Middle frontal gyrus (tissue), 1 donor: ENCODE measurements around the gene DUSP10.

Source experiments
- DNase-seq: peaks from one replicate; pipeline ENCODE4 v3.0.0-alpha.2; 2015; ENCODE audit warnings: low spot score; ENCODE audit errors: extremely low spot score

Gene DUSP10

GRCh38 chr1:221696027-221696426 is 45.9 kb downstream of the DUSP10 start:
- no peak for DNase-seq

- DNase-seq: no peak
These were observed 46.6 kb downstream of the DUSP10 start for GRCh38 chr1:221695301-221695700.

GRCh38 chr1:221694109-221694508 is 47.8 kb downstream of the DUSP10 start:
- no peak for DNase-seq

GRCh38 chr1:221693087-221693486 is 48.8 kb downstream of the DUSP10 start:
- DNase-seq: no peak

GRCh38 chr1:221692643-221693042 is 49.2 kb downstream of the DUSP10 start:
- DNase-seq: no peak

- DNase-seq: no peak
These were observed 50.6 kb downstream of the DUSP10 start for GRCh38 chr1:221691261-221691660.

GRCh38 chr1:221690858-221691257 is 51.0 kb downstream of the DUSP10 start:
- DNase-seq: no peak

GRCh38 chr1:221689138-221689537 is 52.8 kb downstream of the DUSP10 start:
- no peak for DNase-seq

GRCh38 chr1:221688488-221688843 is 53.4 kb downstream of the DUSP10 start:
- no peak for DNase-seq

- no peak for DNase-seq
These were observed 53.9 kb downstream of the DUSP10 start for GRCh38 chr1:221687836-221688487.

- DNase-seq: no peak
These were observed 58.2 kb downstream of the DUSP10 start for GRCh38 chr1:221683681-221684080.

- no peak for DNase-seq
These were observed 61.8 kb downstream of the DUSP10 start for GRCh38 chr1:221680085-221680484.

GRCh38 chr1:221678014-221678413 is 63.9 kb downstream of the DUSP10 start:
- no peak for DNase-seq

GRCh38 chr1:221675880-221676800 is 65.7 kb downstream of the DUSP10 start:
- no peak for DNase-seq

GRCh38 chr1:221672965-221673364 is 68.9 kb downstream of the DUSP10 start:
- no peak for DNase-seq

- DNase-seq: no peak
These were observed 69.6 kb downstream of the DUSP10 start for GRCh38 chr1:221672239-221672645.

GRCh38 chr1:221670081-221670480 is 71.8 kb downstream of the DUSP10 start:
- DNase-seq: no peak

- no peak for DNase-seq
These were observed 72.4 kb downstream of the DUSP10 start for GRCh38 chr1:221669441-221669840.

GRCh38 chr1:221667504-221667903 is 74.4 kb downstream of the DUSP10 start:
- no peak for DNase-seq

GRCh38 chr1:221664253-221664652 is 77.6 kb downstream of the DUSP10 start:
- DNase-seq: no peak

GRCh38 chr1:221663321-221663720 is 78.6 kb downstream of the DUSP10 start:
- DNase-seq: no peak

GRCh38 chr1:221655766-221656305 is 86.1 kb downstream of the DUSP10 start:
- DNase-seq: no peak
